Measurements from ENCODE around the gene TAPT1.

TAPT1 gene

GRCh38 chr4:16248605-16249004, 22.3 kb upstream of the TAPT1 start:
- DNase-seq (ENCODE audit: low spot score), result no peak

GRCh38 chr4:16245241-16245640, 19.0 kb upstream of the TAPT1 start:
- no peak for DNase-seq (ENCODE audit: low spot score)

GRCh38 chr4:16243285-16243684, 17.0 kb upstream of the TAPT1 start:
- no peak for DNase-seq (ENCODE audit: low spot score)

GRCh38 chr4:16240300-16240699, 14.0 kb upstream of the TAPT1 start:
- no peak for DNase-seq (ENCODE audit: low spot score)

- DNase-seq (ENCODE audit: low spot score), result no peak
Observed at GRCh38 chr4:16239086-16239485, 12.8 kb upstream of the TAPT1 start.

- no peak for DNase-seq (ENCODE audit: low spot score)
Observed at GRCh38 chr4:16238327-16238726, 12.1 kb upstream of the TAPT1 start.

- DNase-seq (ENCODE audit: low spot score), result no peak
Observed at GRCh38 chr4:16237715-16238114, 11.4 kb upstream of the TAPT1 start.

- DNase-seq (ENCODE audit: low spot score), result no peak
Observed at GRCh38 chr4:16236402-16237023, 10.2 kb upstream of the TAPT1 start.

- DNase-seq (ENCODE audit: low spot score), result no peak
Observed at GRCh38 chr4:16235209-16235608, 8.9 kb upstream of the TAPT1 start.

GRCh38 chr4:16233569-16234177, 7.4 kb upstream of the TAPT1 start:
- DNase-seq (ENCODE audit: low spot score), result no peak

GRCh38 chr4:16231570-16232245, 5.4 kb upstream of the TAPT1 start:
- DNase-seq (ENCODE audit: low spot score), result no peak

- no peak for DNase-seq (ENCODE audit: low spot score)
Observed at GRCh38 chr4:16230308-16230707, 4.0 kb upstream of the TAPT1 start.

- DNase-seq (ENCODE audit: low spot score), result no peak
Observed at GRCh38 chr4:16229604-16230003, 3.3 kb upstream of the TAPT1 start.

GRCh38 chr4:16227462-16227868, 1.2 kb upstream of the TAPT1 start:
- no peak for DNase-seq (ENCODE audit: low spot score)

GRCh38 chr4:16226816-16227461, 668 bp upstream of the TAPT1 start:
- peak; percentile 13 for DNase-seq (ENCODE audit: low spot score)

- DNase-seq (ENCODE audit: low spot score), result no peak
Observed at GRCh38 chr4:16225167-16225862, 956 bp downstream of the TAPT1 start.

GRCh38 chr4:16224264-16225166, 1.8 kb downstream of the TAPT1 start:
- DNase-seq (ENCODE audit: low spot score), result no peak

GRCh38 chr4:16222957-16223527, 3.2 kb downstream of the TAPT1 start:
- DNase-seq (ENCODE audit: low spot score), result no peak

GRCh38 chr4:16218950-16219349, 7.3 kb downstream of the TAPT1 start:
- DNase-seq (ENCODE audit: low spot score), result no peak

- no peak for DNase-seq (ENCODE audit: low spot score)
Observed at GRCh38 chr4:16217300-16218051, 8.8 kb downstream of the TAPT1 start.
